ENCODE results near the gene HAPLN3. TPM values are rescaled to one million over a fixed set of nuclear protein-coding genes. Genes with fewer than 3 reads are reported as not detected.
A peak's percentile ranks its signal among the peaks of the same experiment; 100 is the strongest.

HAPLN3 gene
- total and polyA plus RNA-seq, 4 experiments from 2014 or later, result 40.7 to 126 (median 84.6) TPM

DNA sequence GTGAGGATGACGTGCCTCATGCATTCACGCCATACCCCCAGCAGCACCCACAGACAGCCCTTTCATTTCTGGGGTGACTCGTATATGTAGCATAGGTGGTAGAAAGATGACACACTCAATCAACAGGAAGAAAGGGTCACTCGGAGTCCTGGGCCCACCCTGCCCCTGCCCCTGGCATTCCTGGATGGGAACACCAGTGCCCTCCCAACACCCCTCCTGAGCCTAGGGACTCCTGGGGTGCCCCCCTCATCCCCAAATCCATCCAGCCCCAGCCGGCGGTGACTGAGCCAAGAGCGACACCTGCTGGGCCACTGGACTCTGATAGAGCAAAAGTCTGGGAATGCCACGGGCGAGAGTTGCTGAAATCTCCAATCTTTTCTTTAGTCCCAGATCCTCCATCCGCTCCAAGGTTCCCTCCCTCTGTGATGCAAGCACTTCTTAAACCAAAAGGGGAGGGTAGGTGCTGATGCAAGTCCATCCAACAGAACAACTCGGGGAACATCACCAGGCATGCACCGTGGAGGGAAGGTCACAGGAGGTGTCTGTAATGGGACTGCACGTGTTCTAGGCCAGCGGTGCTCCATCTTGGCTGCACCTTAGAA lies 61.0 kb downstream of the HAPLN3 start:
- no peaks in the 10 kb centered on the region for H3K36me3 Mint-ChIP-seq
- Histone ChIP-seq H3K4me3 (ENCODE audit: low read length in 2 of 2) (no peak overlapping the region), H3K9me3 (ENCODE audit: control insufficient read depth in 1 of 2, low read length in 2 of 2) (no peaks in the 10 kb centered on the region), H3K36me3 (ENCODE audit: insufficient read depth, low read length) (no peaks in the 10 kb centered on the region), H3K27ac (ENCODE audit: low read depth, low read length) (no peak overlapping the region), H3K27me3 (ENCODE audit: insufficient read depth, low read length) (no peaks in the 10 kb centered on the region), H3K4me1 (ENCODE audit: insufficient read depth, low read length) (no peaks in the 10 kb centered on the region)
- no peaks in the 10 kb centered on the region for H3K9me3 Mint-ChIP-seq
- DNase-seq, result peak in 4 of 5 donors; percentile 9 to 23 (median 16)
- peak overlapping the region in 1 of 8 donors; percentile 57 for H3K4me3 Mint-ChIP-seq
- POLR2A ChIA-PET (ENCODE audit: partially characterized antibody), result no interaction called here
- H3K27me3 Mint-ChIP-seq, result peaks cover 0 to under 1% of the 10 kb centered on the region in 2 donors
- peak overlapping the region in 2 of 7 donors; percentile 35 to 57 for H3K27ac Mint-ChIP-seq
- CTCF ChIA-PET (ENCODE audit: partially characterized antibody), result interaction anchor here (0.9 to 3.1 kb wide), 3 partner anchors 169 to 212 kb away, joined by 3 to 18 read pairs (median 7); no protein-coding TSS in a partner anchor
- intact Hi-C loops (cut with micrococcal nuclease), result no loop called here
- H3K4me1 Mint-ChIP-seq, result peaks cover 0 to 9% (median 3%) of the 10 kb centered on the region in 4 donors

DNA sequence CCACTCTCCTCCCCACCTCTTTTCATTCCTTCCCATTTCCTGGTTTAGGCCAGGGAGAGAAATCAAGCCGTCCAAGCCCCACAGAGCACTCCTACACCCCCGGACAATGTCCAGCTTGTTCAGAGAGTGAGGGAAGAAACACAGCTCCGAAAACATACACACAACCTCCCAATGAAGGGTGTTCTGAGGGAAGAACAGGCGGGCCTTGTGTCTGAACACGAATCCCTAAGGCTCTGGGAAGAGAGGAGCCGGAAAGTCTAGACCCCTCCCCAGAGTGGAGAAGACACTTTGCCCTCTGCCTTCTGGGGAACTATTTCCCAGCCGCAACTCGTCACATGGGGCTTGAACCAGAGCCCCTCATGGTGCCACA lies 61.6 kb downstream of the HAPLN3 start:
- Mint-ChIP-seq H3K27ac (no peak overlapping the region), H3K36me3 (no peaks in the 10 kb centered on the region), H3K9me3 (no peaks in the 10 kb centered on the region), H3K4me3 (no peak overlapping the region), H3K4me1 (peaks cover 0 to 9% (median 3%) of the 10 kb centered on the region in 4 donors), H3K27me3 (no peaks in the 10 kb centered on the region)
- DNase-seq, result no peak
- CTCF ChIA-PET (ENCODE audit: partially characterized antibody), result interaction anchor here (3.1 kb wide), 1 partner anchor 210 kb away, joined by 18 read pairs; no protein-coding TSS in a partner anchor
- Histone ChIP-seq H3K4me1 (ENCODE audit: insufficient read depth, low read length) (no peaks in the 10 kb centered on the region), H3K27me3 (ENCODE audit: insufficient read depth, low read length) (no peaks in the 10 kb centered on the region), H3K27ac (ENCODE audit: low read depth, low read length) (no peak overlapping the region), H3K36me3 (ENCODE audit: insufficient read depth, low read length) (no peaks in the 10 kb centered on the region), H3K9me3 (ENCODE audit: control insufficient read depth in 1 of 2, low read length in 2 of 2) (no peaks in the 10 kb centered on the region), H3K4me3 (ENCODE audit: low read length in 2 of 2) (no peak overlapping the region)
- POLR2A ChIA-PET (ENCODE audit: partially characterized antibody), result no interaction called here
- intact Hi-C loops (cut with micrococcal nuclease), result no loop called here

DNA sequence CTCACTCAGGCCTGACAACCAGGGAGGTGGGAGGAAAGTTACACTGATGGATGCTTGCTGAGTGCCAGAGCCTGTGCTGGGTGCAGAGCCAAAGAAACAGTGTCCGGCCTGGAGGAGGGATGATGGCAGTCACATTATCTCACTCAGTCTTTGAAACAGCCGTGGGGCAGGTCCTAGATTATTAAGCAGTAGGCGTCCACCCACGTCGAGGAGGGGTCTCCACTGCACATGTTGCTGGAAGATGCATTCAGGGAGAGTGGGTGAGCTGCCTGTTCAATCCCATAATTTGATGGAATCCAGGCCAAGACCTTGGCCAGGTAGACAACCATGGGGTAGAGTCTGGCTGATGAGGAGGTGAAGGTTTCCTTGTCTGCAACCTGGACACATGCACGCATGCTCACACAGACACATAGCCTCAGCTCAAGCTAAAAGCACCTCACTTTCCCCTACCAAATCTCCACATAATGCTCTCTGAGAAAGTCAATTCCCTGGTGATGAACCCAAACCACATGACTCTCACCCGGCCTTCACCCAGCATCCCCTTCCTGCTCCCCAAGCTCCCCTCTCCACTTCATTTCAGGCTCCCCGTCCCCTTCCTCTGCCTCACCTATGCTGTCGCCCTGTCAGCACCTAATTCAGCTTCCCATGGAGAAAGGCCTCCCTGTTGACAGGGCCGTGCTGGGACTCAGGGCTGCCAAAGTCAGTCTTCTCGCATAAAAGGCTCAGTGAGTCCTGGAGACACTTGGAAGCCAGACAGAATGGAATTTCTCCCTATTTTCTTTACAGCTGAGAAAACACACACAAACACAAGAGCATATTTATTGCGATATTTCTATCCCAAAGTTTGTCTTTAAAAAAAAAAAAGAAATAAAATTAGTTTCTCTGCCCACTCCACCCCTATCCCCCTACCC lies 62.3 kb downstream of the HAPLN3 start:
- H3K27ac Mint-ChIP-seq, result no peak overlapping the region
- H3K9me3 ChIP-seq (ENCODE audit: control insufficient read depth in 1 of 2, low read length in 2 of 2), result no peaks in the 10 kb centered on the region
- no peaks in the 10 kb centered on the region for H3K9me3 Mint-ChIP-seq
- POLR2A ChIA-PET (ENCODE audit: partially characterized antibody), result no interaction called here
- H3K27ac ChIP-seq (ENCODE audit: low read depth, low read length), result no peak overlapping the region
- peaks cover 0 to 9% (median 3%) of the 10 kb centered on the region in 4 donors for H3K4me1 Mint-ChIP-seq
- no peaks in the 10 kb centered on the region for H3K4me1 ChIP-seq (ENCODE audit: insufficient read depth, low read length)
- no peaks in the 10 kb centered on the region for H3K27me3 ChIP-seq (ENCODE audit: insufficient read depth, low read length)
- no peaks in the 10 kb centered on the region for H3K36me3 ChIP-seq (ENCODE audit: insufficient read depth, low read length)
- CTCF ChIA-PET (ENCODE audit: partially characterized antibody), result interaction anchor here (3.1 kb wide), 1 partner anchor 209 kb away, joined by 18 read pairs; no protein-coding TSS in a partner anchor
- no peaks in the 10 kb centered on the region for H3K36me3 Mint-ChIP-seq
- intact Hi-C loops (cut with micrococcal nuclease), result no loop called here
- no peak for DNase-seq
- H3K4me3 Mint-ChIP-seq, result no peak overlapping the region
- no peaks in the 10 kb centered on the region for H3K27me3 Mint-ChIP-seq
- H3K4me3 ChIP-seq (ENCODE audit: low read length in 2 of 2), result no peak overlapping the region

DNA sequence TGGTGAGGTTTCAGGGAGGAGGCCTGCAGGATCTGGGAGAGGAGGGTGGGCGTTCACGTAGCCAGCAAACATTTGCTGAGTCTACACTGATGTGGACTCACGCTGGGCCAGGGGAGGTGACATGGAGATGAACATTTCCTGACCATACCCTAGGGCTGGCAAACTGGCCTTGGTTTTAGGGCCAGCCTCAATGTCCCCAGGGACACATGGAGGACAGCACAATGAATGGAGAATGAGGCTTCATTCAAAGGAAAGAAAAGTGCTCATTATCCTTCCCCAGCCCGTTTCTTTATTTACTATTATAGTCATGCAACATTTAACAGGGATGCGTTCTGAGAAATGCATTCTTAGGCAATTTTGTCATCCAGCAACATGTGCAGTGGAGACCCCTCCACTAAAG lies 65.3 kb downstream of the HAPLN3 start:
- no peaks in the 10 kb centered on the region for H3K9me3 Mint-ChIP-seq
- ChIA-PET CTCF (ENCODE audit: partially characterized antibody) (no interaction called here), POLR2A (ENCODE audit: partially characterized antibody) (no interaction called here)
- peaks cover 0 to 9% (median 3%) of the 10 kb centered on the region in 4 donors for H3K4me1 Mint-ChIP-seq
- H3K36me3 Mint-ChIP-seq, result no peaks in the 10 kb centered on the region
- intact Hi-C loops (cut with micrococcal nuclease), result no loop called here
- Histone ChIP-seq H3K9me3 (ENCODE audit: control insufficient read depth in 1 of 2, low read length in 2 of 2) (no peaks in the 10 kb centered on the region), H3K27ac (ENCODE audit: low read depth, low read length) (no peak overlapping the region), H3K4me1 (ENCODE audit: insufficient read depth, low read length) (no peaks in the 10 kb centered on the region), H3K36me3 (ENCODE audit: insufficient read depth, low read length) (no peaks in the 10 kb centered on the region), H3K4me3 (ENCODE audit: low read length in 2 of 2) (no peak overlapping the region), H3K27me3 (ENCODE audit: insufficient read depth, low read length) (no peaks in the 10 kb centered on the region)
- DNase-seq, result no peak
- H3K27ac Mint-ChIP-seq, result no peak overlapping the region
- H3K27me3 Mint-ChIP-seq, result no peaks in the 10 kb centered on the region
- H3K4me3 Mint-ChIP-seq, result no peak overlapping the region

GRCh38 chr15:88828791-88829190 lies 66.6 kb downstream of the HAPLN3 start:
- intact Hi-C loops (cut with micrococcal nuclease), result no loop called here
- H3K27me3 ChIP-seq (ENCODE audit: insufficient read depth, low read length), result no peaks in the 10 kb centered on the region
- POLR2A ChIA-PET (ENCODE audit: partially characterized antibody), result no interaction called here
- Mint-ChIP-seq H3K4me1 (no peaks in the 10 kb centered on the region), H3K36me3 (no peaks in the 10 kb centered on the region), H3K27me3 (no peaks in the 10 kb centered on the region), H3K27ac (no peak overlapping the region), H3K4me3 (no peak overlapping the region), H3K9me3 (no peaks in the 10 kb centered on the region)
- no peak overlapping the region for H3K27ac ChIP-seq (ENCODE audit: low read depth, low read length)
- no peak for DNase-seq
- no peaks in the 10 kb centered on the region for H3K4me1 ChIP-seq (ENCODE audit: insufficient read depth, low read length)
- no peaks in the 10 kb centered on the region for H3K9me3 ChIP-seq (ENCODE audit: control insufficient read depth in 1 of 2, low read length in 2 of 2)
- no peaks in the 10 kb centered on the region for H3K36me3 ChIP-seq (ENCODE audit: insufficient read depth, low read length)
- H3K4me3 ChIP-seq (ENCODE audit: low read length in 2 of 2), result no peak overlapping the region
- CTCF ChIA-PET (ENCODE audit: partially characterized antibody), result no interaction called here

Other genes starting within 250 kb of the HAPLN3 start
- not detected for gene ACAN, start 92.1 kb downstream of the HAPLN3 start, total RNA-seq
- under 1 TPM in 1 of 2 donors, not detected in 1; 0.02 TPM for gene ACAN, start 92.1 kb downstream of the HAPLN3 start, polyA plus RNA-seq
- gene MFGE8, start 17.8 kb upstream of the HAPLN3 start, total RNA-seq, result 100 to 1,000 TPM in 1 of 2 experiments, 10 to 100 TPM in 1; 92.8 to 102 TPM
- 10 to 100 TPM in 1 of 2 donors, 1 to 10 TPM in 1; 5.1 to 13.0 TPM for gene MFGE8, start 17.8 kb upstream of the HAPLN3 start, polyA plus RNA-seq
- 10 to 100 TPM; 65.4 to 68.9 TPM for gene ABHD2, start 192.9 kb upstream of the HAPLN3 start, total RNA-seq
- 10 to 100 TPM; 12.7 to 27.8 TPM for gene ABHD2, start 192.9 kb upstream of the HAPLN3 start, polyA plus RNA-seq